GM19328 (cell line): ENCODE measurements around the gene NRROS.

Experiments used
- ATAC-seq: cut with Tn5 transposase; IDR thresholded peaks from one replicate; pipeline ENCODE4 v1.9.1; 2021; ENCODE audit warnings: mild to moderate bottlenecking, moderate library complexity; ENCODE audit not compliant: unreplicated experiment

Gene NRROS

GRCh38 chr3:196645897-196646665, 6.6 kb downstream of the NRROS start:
- ATAC-seq: no peak

- no peak for ATAC-seq
These were observed 7.2 kb downstream of the NRROS start for GRCh38 chr3:196646666-196647216.

GRCh38 chr3:196650740-196651311, 11.3 kb downstream of the NRROS start:
- ATAC-seq: no peak

- no peak for ATAC-seq
These were observed 12.3 kb downstream of the NRROS start for GRCh38 chr3:196651819-196652218.

GRCh38 chr3:196652961-196653795, 13.7 kb downstream of the NRROS start:
- no peak for ATAC-seq

GRCh38 chr3:196654006-196654734, 14.7 kb downstream of the NRROS start:
- no peak for ATAC-seq

GRCh38 chr3:196654735-196655090, 15.2 kb downstream of the NRROS start:
- no peak for ATAC-seq

- no peak for ATAC-seq
These were observed 16.0 kb downstream of the NRROS start for GRCh38 chr3:196655496-196655895.

- ATAC-seq: no peak
These were observed 16.7 kb downstream of the NRROS start for GRCh38 chr3:196656213-196656612.

- no peak for ATAC-seq
These were observed 20.4 kb downstream of the NRROS start for GRCh38 chr3:196659901-196660351.

- no peak for ATAC-seq
These were observed 21.1 kb downstream of the NRROS start for GRCh38 chr3:196660381-196661166.

GRCh38 chr3:196661400-196661799, 21.9 kb downstream of the NRROS start:
- ATAC-seq: no peak

- no peak for ATAC-seq
These were observed 22.5 kb downstream of the NRROS start for GRCh38 chr3:196662033-196662432.

- no peak for ATAC-seq
These were observed 23.4 kb downstream of the NRROS start for GRCh38 chr3:196662711-196663571.

GRCh38 chr3:196666001-196666867, 26.7 kb downstream of the NRROS start:
- ATAC-seq: no peak

- no peak for ATAC-seq
These were observed 27.7 kb downstream of the NRROS start for GRCh38 chr3:196667056-196667825.

GRCh38 chr3:196670339-196670738, 30.8 kb downstream of the NRROS start:
- no peak for ATAC-seq
